Measurements from ENCODE around the gene TGFB1I1.

The TGFB1I1 gene

DNA sequence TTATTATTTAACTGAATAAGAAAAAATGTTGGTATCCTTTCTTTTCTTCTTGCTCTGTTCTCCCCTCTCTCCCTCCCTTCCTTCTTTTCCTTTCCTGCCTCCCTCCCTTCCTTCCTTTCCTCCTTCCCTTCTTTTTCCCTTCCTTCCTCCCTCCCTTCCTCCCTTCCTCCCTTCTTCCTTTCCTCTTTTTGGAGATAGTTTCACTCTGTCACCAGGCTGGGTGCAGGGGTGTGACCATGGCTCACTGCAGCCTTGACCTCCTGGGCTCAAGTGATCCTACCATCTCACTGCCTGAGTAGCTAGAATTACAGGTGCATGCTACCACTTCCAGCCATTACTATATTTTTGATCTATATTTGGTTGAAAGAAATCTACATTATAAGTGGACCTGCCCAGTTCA is 41.9 kb downstream of the TGFB1I1 start:
- no peak overlapping the region for H3K9ac ChIP-seq (ENCODE audit: low read length)
- no peaks in the 10 kb centered on the region for H3K36me3 ChIP-seq (ENCODE audit: control insufficient read depth in 1 of 2, insufficient read depth in 2 of 2, low read depth in 1 of 2, low read length in 2 of 2)
- no peak overlapping the region for H2BK15ac ChIP-seq (ENCODE audit: low read depth, poor library complexity, severe bottlenecking)
- peaks cover 1% of the 10 kb centered on the region for H3K4me1 ChIP-seq (ENCODE audit: control insufficient read depth, insufficient read depth, low read depth, low read length)
- no peak overlapping the region for H2BK5ac ChIP-seq (ENCODE audit: low read depth, low read length, poor library complexity, severe bottlenecking)
- no peaks in the 10 kb centered on the region for H3K79me1 ChIP-seq (replicated peaks; ENCODE audit: low read length, poor library complexity, severe bottlenecking)
- H2BK120ac ChIP-seq (ENCODE audit: low read depth, low read length): no peak overlapping the region
- H3K9me3 ChIP-seq (ENCODE audit: control insufficient read depth, low read length): peaks cover 5% of the 10 kb centered on the region
- H4K8ac ChIP-seq (ENCODE audit: low read length): no peak overlapping the region
- no peak overlapping the region for H3K4me2 ChIP-seq (ENCODE audit: low read length, poor library complexity, severe bottlenecking)
- H3K18ac ChIP-seq (ENCODE audit: low read depth in 1 of 2, low read length in 2 of 2): no peak overlapping the region
- no peak overlapping the region for H2AK5ac ChIP-seq (ENCODE audit: low read length, severe bottlenecking)
- no peak overlapping the region for H3K14ac ChIP-seq (ENCODE audit: low read length in 2 of 2)
- H3K27me3 ChIP-seq (ENCODE audit: control insufficient read depth in 1 of 2, insufficient read depth in 1 of 2, low read length in 2 of 2): no peaks in the 10 kb centered on the region
- H3K27ac ChIP-seq (ENCODE audit: low read length, poor library complexity, severe bottlenecking): no peak overlapping the region
- no peak overlapping the region for H3K23ac ChIP-seq (ENCODE audit: low read length in 2 of 2)
- no peak overlapping the region for H3K4me3 ChIP-seq (ENCODE audit: insufficient read depth in 1 of 2, low read depth in 1 of 2, low read length in 2 of 2)
- DNase-seq: no peak
- no peak overlapping the region for H4K91ac ChIP-seq (ENCODE audit: low read length)
- no peak overlapping the region for H3K4ac ChIP-seq (ENCODE audit: low read depth in 1 of 2, low read length in 2 of 2)
- H2BK12ac ChIP-seq (ENCODE audit: low read length in 2 of 2): no peak overlapping the region
- H2AFZ ChIP-seq (ENCODE audit: low read depth, low read length): no peak overlapping the region

DNA sequence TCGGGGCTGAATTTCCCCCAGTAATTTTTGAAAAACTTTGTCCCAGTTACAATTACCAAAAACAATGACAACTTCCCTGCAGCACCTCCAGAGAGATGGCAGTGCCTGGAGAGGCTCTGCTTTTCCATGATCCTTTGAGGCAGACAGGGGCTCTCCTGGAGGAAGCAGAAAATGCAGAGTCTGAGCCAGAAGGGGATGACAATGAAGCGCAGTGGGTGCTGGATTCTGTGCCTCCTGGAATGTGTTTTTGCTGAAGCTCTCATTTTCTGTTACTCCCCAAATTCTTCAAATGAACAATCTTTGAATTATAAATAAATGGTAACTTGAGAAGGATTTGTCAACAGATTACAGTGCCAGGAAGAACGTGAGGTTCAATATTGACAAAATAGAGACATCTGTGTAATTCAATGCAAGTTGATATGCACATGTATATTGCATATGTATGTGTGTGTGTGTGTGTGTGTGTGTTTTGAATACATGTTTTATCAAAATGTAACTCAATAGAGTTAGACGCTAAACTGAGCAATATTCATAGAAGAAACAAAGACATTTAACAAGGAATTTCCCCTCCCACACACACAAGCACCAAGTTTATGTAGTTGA is 45.9 kb downstream of the TGFB1I1 start:
- Histone ChIP-seq H3K27me3 (ENCODE audit: control insufficient read depth in 1 of 2, insufficient read depth in 1 of 2, low read length in 2 of 2) (no peaks in the 10 kb centered on the region), H3K36me3 (ENCODE audit: control insufficient read depth in 1 of 2, insufficient read depth in 2 of 2, low read depth in 1 of 2, low read length in 2 of 2) (no peaks in the 10 kb centered on the region), H3K23ac (ENCODE audit: low read length in 2 of 2) (no peak overlapping the region), H3K4me3 (ENCODE audit: insufficient read depth in 1 of 2, low read depth in 1 of 2, low read length in 2 of 2) (no peak overlapping the region), H3K4me1 (ENCODE audit: control insufficient read depth, insufficient read depth, low read depth, low read length) (no peaks in the 10 kb centered on the region), H3K4ac (ENCODE audit: low read depth in 1 of 2, low read length in 2 of 2) (no peak overlapping the region), H2BK5ac (ENCODE audit: low read depth, low read length, poor library complexity, severe bottlenecking) (no peak overlapping the region), H3K14ac (ENCODE audit: low read length in 2 of 2) (no peak overlapping the region), H3K18ac (ENCODE audit: low read depth in 1 of 2, low read length in 2 of 2) (no peak overlapping the region), H3K4me2 (ENCODE audit: low read length, poor library complexity, severe bottlenecking) (no peak overlapping the region), H4K8ac (ENCODE audit: low read length) (no peak overlapping the region), H2BK120ac (ENCODE audit: low read depth, low read length) (no peak overlapping the region), H2BK12ac (ENCODE audit: low read length in 2 of 2) (no peak overlapping the region), H2BK15ac (ENCODE audit: low read depth, poor library complexity, severe bottlenecking) (no peak overlapping the region), H4K91ac (ENCODE audit: low read length) (no peak overlapping the region), H3K9ac (ENCODE audit: low read length) (no peak overlapping the region), H2AFZ (ENCODE audit: low read depth, low read length) (no peak overlapping the region), H3K27ac (ENCODE audit: low read length, poor library complexity, severe bottlenecking) (no peak overlapping the region), H2AK5ac (ENCODE audit: low read length, severe bottlenecking) (no peak overlapping the region), H3K9me3 (ENCODE audit: control insufficient read depth, low read length) (peaks cover under 1% of the 10 kb centered on the region), H3K79me1 (replicated peaks; ENCODE audit: low read length, poor library complexity, severe bottlenecking) (no peaks in the 10 kb centered on the region)
- WGBS: 83% methylated on average over 3 of the region's 4 CpGs
- no peak for DNase-seq

DNA sequence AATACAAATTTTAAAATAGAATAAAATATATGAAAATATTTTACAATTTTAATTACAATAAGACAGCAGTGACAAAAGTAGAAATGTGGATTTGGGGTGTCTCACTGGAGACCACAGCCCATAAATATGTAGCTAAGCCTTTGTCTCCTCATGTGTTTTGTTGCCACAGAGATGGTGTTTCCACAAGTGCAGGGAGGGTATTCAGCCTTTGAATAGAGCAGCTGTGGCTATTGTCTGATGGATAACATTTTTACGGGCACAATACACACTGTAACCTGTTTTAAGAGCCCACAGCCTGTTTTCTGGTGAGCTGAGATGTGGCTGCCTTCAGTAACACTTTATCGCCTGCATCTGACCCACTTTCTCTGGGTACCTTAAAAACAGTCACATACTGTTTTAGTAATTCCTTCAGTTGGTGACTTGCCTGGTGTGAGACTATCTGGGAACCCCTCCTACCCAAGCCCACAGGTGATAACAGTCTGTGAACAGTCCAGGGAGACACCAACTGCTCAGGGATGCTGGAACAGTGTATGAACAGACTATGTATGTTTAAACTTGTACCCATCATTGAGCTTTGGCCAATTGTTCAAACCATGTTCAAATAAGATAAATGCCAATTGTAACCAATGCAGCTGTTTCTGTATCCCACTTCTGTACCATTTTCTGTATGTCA is 47.9 kb downstream of the TGFB1I1 start:
- Histone ChIP-seq H3K36me3 (ENCODE audit: control insufficient read depth in 1 of 2, insufficient read depth in 2 of 2, low read depth in 1 of 2, low read length in 2 of 2) (no peaks in the 10 kb centered on the region), H3K9ac (ENCODE audit: low read length) (no peak overlapping the region), H3K27me3 (ENCODE audit: control insufficient read depth in 1 of 2, insufficient read depth in 1 of 2, low read length in 2 of 2) (peaks cover 0 to 2% of the 10 kb centered on the region in 2 experiments), H2AFZ (ENCODE audit: low read depth, low read length) (no peak overlapping the region), H3K4me1 (ENCODE audit: control insufficient read depth, insufficient read depth, low read depth, low read length) (no peaks in the 10 kb centered on the region), H2BK15ac (ENCODE audit: low read depth, poor library complexity, severe bottlenecking) (no peak overlapping the region), H3K27ac (ENCODE audit: low read length, poor library complexity, severe bottlenecking) (no peak overlapping the region), H2BK5ac (ENCODE audit: low read depth, low read length, poor library complexity, severe bottlenecking) (no peak overlapping the region), H3K14ac (ENCODE audit: low read length in 2 of 2) (no peak overlapping the region), H4K91ac (ENCODE audit: low read length) (no peak overlapping the region), H3K18ac (ENCODE audit: low read depth in 1 of 2, low read length in 2 of 2) (no peak overlapping the region), H3K9me3 (ENCODE audit: control insufficient read depth, low read length) (no peaks in the 10 kb centered on the region), H3K4ac (ENCODE audit: low read depth in 1 of 2, low read length in 2 of 2) (no peak overlapping the region), H4K8ac (ENCODE audit: low read length) (no peak overlapping the region), H3K4me2 (ENCODE audit: low read length, poor library complexity, severe bottlenecking) (no peak overlapping the region), H2BK120ac (ENCODE audit: low read depth, low read length) (no peak overlapping the region), H2AK5ac (ENCODE audit: low read length, severe bottlenecking) (no peak overlapping the region), H3K4me3 (ENCODE audit: insufficient read depth in 1 of 2, low read depth in 1 of 2, low read length in 2 of 2) (no peak overlapping the region), H2BK12ac (ENCODE audit: low read length in 2 of 2) (no peak overlapping the region), H3K23ac (ENCODE audit: low read length in 2 of 2) (no peak overlapping the region), H3K79me1 (replicated peaks; ENCODE audit: low read length, poor library complexity, severe bottlenecking) (no peaks in the 10 kb centered on the region)
- 83% methylated on average over 2 of the region's 2 CpGs for WGBS
- no peak for DNase-seq

DNA sequence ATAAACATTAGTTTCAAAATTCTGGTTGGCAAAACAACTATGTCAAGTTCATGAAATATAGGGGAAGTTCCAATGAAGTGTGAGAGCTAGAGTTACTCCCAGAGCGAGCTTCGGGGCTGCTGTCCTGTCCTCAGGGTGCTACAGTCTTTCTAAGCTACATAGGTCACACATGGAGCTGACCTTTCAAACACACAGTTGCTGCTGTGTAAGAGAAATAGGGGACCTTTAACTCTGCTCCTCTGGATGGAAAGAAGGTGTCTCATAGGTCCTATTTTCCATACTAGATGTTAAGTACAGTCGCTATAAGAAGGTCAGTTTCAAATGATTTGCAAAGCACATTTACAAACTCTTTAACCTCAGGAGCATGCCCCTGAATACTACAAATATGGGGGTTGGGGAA is 49.4 kb downstream of the TGFB1I1 start:
- no peak overlapping the region for H3K27ac ChIP-seq (ENCODE audit: low read length, poor library complexity, severe bottlenecking)
- H3K36me3 ChIP-seq (ENCODE audit: control insufficient read depth in 1 of 2, insufficient read depth in 2 of 2, low read depth in 1 of 2, low read length in 2 of 2): no peaks in the 10 kb centered on the region
- no peak overlapping the region for H3K9ac ChIP-seq (ENCODE audit: low read length)
- no peaks in the 10 kb centered on the region for H3K9me3 ChIP-seq (ENCODE audit: control insufficient read depth, low read length)
- 90% methylated on average over 2 of the region's 3 CpGs for WGBS
- no peak overlapping the region for H2BK12ac ChIP-seq (ENCODE audit: low read length in 2 of 2)
- H4K8ac ChIP-seq (ENCODE audit: low read length): no peak overlapping the region
- no peak overlapping the region for H2AFZ ChIP-seq (ENCODE audit: low read depth, low read length)
- H3K18ac ChIP-seq (ENCODE audit: low read depth in 1 of 2, low read length in 2 of 2): no peak overlapping the region
- H3K27me3 ChIP-seq (ENCODE audit: control insufficient read depth in 1 of 2, insufficient read depth in 1 of 2, low read length in 2 of 2): peaks cover 0 to 2% of the 10 kb centered on the region in 2 experiments
- H3K4me1 ChIP-seq (ENCODE audit: control insufficient read depth, insufficient read depth, low read depth, low read length): no peaks in the 10 kb centered on the region
- H3K14ac ChIP-seq (ENCODE audit: low read length in 2 of 2): no peak overlapping the region
- no peak overlapping the region for H3K4me2 ChIP-seq (ENCODE audit: low read length, poor library complexity, severe bottlenecking)
- H2BK120ac ChIP-seq (ENCODE audit: low read depth, low read length): no peak overlapping the region
- no peak for DNase-seq
- no peak overlapping the region for H2BK15ac ChIP-seq (ENCODE audit: low read depth, poor library complexity, severe bottlenecking)
- no peaks in the 10 kb centered on the region for H3K79me1 ChIP-seq (replicated peaks; ENCODE audit: low read length, poor library complexity, severe bottlenecking)
- H2AK5ac ChIP-seq (ENCODE audit: low read length, severe bottlenecking): no peak overlapping the region
- H2BK5ac ChIP-seq (ENCODE audit: low read depth, low read length, poor library complexity, severe bottlenecking): no peak overlapping the region
- H3K4ac ChIP-seq (ENCODE audit: low read depth in 1 of 2, low read length in 2 of 2): no peak overlapping the region
- no peak overlapping the region for H3K23ac ChIP-seq (ENCODE audit: low read length in 2 of 2)
- H4K91ac ChIP-seq (ENCODE audit: low read length): no peak overlapping the region
- no peak overlapping the region for H3K4me3 ChIP-seq (ENCODE audit: insufficient read depth in 1 of 2, low read depth in 1 of 2, low read length in 2 of 2)
